Panc1 (cell line): ENCODE measurements around the gene CLSTN2. TPM values are rescaled to one million over a fixed set of nuclear protein-coding genes. Genes with fewer than 3 reads are reported as not detected.

ENCODE experiments used
- ATAC-seq: fragments of 200-7000 bp; cut with Tn5 transposase; 2 replicates; pipeline ENCODE4 v1.9.1; 2020; ENCODE audit warnings: mild to moderate bottlenecking, moderate library complexity
- BruUV-seq: library from RNA; stranded (reverse); fragments of 400-500 nt; replicated peaks from 2 replicates; lab custom pipeline; 2021; lab: Mats Ljungman, UMichigan
- CTCF ChIA-PET: fragments of 300-600 bp; sonication (Branson Sonifier 250); formaldehyde crosslinking; loops from one replicate; lab custom pipeline; 2022; ENCODE audit warnings: antibody characterized with exemption; lab: Charles Lee
- POLR2A ChIA-PET: fragments of 300-600 bp; sonication (Branson Sonifier 250); formaldehyde crosslinking; loops from one replicate; lab custom pipeline; 2022; ENCODE audit warnings: antibody characterized with exemption; lab: Charles Lee
- DNase-seq: peaks from one replicate; pipeline ENCODE4 v3.0.0-alpha.2; 2010; ENCODE audit warnings: low read depth, low spot score
- H3K27ac ChIP-seq: 2 replicates; pipeline ENCODE4 v1.5.1; 2011; ENCODE audit warnings: mild to moderate bottlenecking, low read length, inconsistent platforms
- H3K27me3 ChIP-seq: fragments of 200-500 bp; sonication (Bioruptor generic); 2 replicates; pipeline ENCODE4 v1.6.0; 2014; ENCODE audit warnings: low read length, inconsistent platforms; ENCODE audit not compliant: control insufficient read depth, insufficient read depth
- H3K36me3 ChIP-seq: fragments of 200-500 bp; sonication (Bioruptor generic); 2 replicates; pipeline ENCODE4 v1.5.1; 2014; ENCODE audit warnings: inconsistent platforms, mild to moderate bottlenecking, low read length, moderate library complexity; ENCODE audit not compliant: control insufficient read depth, insufficient read depth
- H3K4me1 ChIP-seq: 2 replicates; pipeline ENCODE4 v1.5.1; 2011; ENCODE audit warnings: inconsistent platforms, mild to moderate bottlenecking, low read length, moderate library complexity; ENCODE audit not compliant: control insufficient read depth, insufficient read depth
- H3K4me3 ChIP-seq, 2 experiments: 2 replicates each; pipeline ENCODE4 v1.5.1; 2011 to 2012; ENCODE audit warnings: low read depth in 2 of 2, low read length in 2 of 2, mild to moderate bottlenecking in 2 of 2, inconsistent platforms in 1 of 2, moderate library complexity in 1 of 2
- H3K9me3 ChIP-seq: fragments of 200-500 bp; sonication (Bioruptor generic); 2 replicates; pipeline ENCODE4 v1.5.1; 2014; ENCODE audit warnings: low read depth, mild to moderate bottlenecking, inconsistent platforms, low read length, moderate library complexity; ENCODE audit not compliant: control insufficient read depth, insufficient read depth
- POLR2AphosphoS5 ChIP-seq: IDR thresholded peaks from 2 replicates; pipeline ENCODE4 v1.6.1; 2012; ENCODE audit warnings: mild to moderate bottlenecking, low read depth, low read length, moderate library complexity
- SIN3A ChIP-seq: IDR thresholded peaks from 2 replicates; pipeline ENCODE4 v1.6.1; 2012; ENCODE audit warnings: low read depth, mild to moderate bottlenecking, low read length, moderate library complexity, borderline replicate concordance; ENCODE audit not compliant: insufficient read depth
- TCF7L2 ChIP-seq: IDR thresholded peaks from 2 replicates; pipeline ENCODE4 v1.6.1; 2011; ENCODE audit warnings: mild to moderate bottlenecking, low read depth, low read length, inconsistent platforms
- in situ Hi-C: cut with HindIII; loops from 2 replicates; pipeline ENCODE4 v1.10.0; 2016; ENCODE audit warnings: low sequenced_read_pairs, low pct_unique_long_range_greater_than_20kb
- intact Hi-C: fragments of 100-400 bp; cut with micrococcal nuclease; formaldehyde crosslinking; loops from one replicate; pipeline ENCODE4 v1.10.0; 2022; ENCODE audit not compliant: unreplicated experiment
- total RNA-seq: library from RNA; stranded (reverse); gene quantifications from one replicate; pipeline ENCODE4 v1.2.1, GENCODE V29; 2021; ENCODE audit not compliant: unreplicated experiment
- TF ChIP-seq, protein P1 (sequence below): fragments of 450-650 bp; IDR thresholded peaks from 2 replicates; pipeline ENCODE4 v1.5.1; 2017; ENCODE audit warnings: mild to moderate bottlenecking
- TF ChIP-seq, protein P2 (sequence below), 2 experiments: IDR thresholded peaks; 2 replicates each; pipeline ENCODE4 v1.6.1; 2011 to 2012; ENCODE audit warnings: low read depth in 2 of 2, control low read depth in 1 of 2, low read length in 1 of 2, mild to moderate bottlenecking in 1 of 2, moderate library complexity in 1 of 2; ENCODE audit not compliant: insufficient read depth in 1 of 2

CLSTN2 gene
- total RNA-seq, 1 experiment from 2014 or later, result 0.03 TPM

GRCh38 chr3:140007081-140007480, 72.1 kb downstream of the CLSTN2 start:
- ChIA-PET POLR2A (no interaction called here), CTCF (no interaction called here)
- DNase-seq, result no peak
- Histone ChIP-seq H3K4me1 (no peaks in the 10 kb centered on the region), H3K4me3 (no peak overlapping the region), H3K9me3 (no peaks in the 10 kb centered on the region), H3K27me3 (no peaks in the 10 kb centered on the region; the same call in 1 of the 2 replicates), H3K27ac (no peak overlapping the region), H3K36me3 (no peaks in the 10 kb centered on the region)
- intact Hi-C loops, result no loop called here
- TF ChIP-seq SIN3A (no peak), TCF7L2 (no peak), POLR2AphosphoS5 (no peak)
- TF ChIP-seq, protein P1, sequence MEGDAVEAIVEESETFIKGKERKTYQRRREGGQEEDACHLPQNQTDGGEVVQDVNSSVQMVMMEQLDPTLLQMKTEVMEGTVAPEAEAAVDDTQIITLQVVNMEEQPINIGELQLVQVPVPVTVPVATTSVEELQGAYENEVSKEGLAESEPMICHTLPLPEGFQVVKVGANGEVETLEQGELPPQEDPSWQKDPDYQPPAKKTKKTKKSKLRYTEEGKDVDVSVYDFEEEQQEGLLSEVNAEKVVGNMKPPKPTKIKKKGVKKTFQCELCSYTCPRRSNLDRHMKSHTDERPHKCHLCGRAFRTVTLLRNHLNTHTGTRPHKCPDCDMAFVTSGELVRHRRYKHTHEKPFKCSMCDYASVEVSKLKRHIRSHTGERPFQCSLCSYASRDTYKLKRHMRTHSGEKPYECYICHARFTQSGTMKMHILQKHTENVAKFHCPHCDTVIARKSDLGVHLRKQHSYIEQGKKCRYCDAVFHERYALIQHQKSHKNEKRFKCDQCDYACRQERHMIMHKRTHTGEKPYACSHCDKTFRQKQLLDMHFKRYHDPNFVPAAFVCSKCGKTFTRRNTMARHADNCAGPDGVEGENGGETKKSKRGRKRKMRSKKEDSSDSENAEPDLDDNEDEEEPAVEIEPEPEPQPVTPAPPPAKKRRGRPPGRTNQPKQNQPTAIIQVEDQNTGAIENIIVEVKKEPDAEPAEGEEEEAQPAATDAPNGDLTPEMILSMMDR, result no peak
- TF ChIP-seq, protein P2, sequence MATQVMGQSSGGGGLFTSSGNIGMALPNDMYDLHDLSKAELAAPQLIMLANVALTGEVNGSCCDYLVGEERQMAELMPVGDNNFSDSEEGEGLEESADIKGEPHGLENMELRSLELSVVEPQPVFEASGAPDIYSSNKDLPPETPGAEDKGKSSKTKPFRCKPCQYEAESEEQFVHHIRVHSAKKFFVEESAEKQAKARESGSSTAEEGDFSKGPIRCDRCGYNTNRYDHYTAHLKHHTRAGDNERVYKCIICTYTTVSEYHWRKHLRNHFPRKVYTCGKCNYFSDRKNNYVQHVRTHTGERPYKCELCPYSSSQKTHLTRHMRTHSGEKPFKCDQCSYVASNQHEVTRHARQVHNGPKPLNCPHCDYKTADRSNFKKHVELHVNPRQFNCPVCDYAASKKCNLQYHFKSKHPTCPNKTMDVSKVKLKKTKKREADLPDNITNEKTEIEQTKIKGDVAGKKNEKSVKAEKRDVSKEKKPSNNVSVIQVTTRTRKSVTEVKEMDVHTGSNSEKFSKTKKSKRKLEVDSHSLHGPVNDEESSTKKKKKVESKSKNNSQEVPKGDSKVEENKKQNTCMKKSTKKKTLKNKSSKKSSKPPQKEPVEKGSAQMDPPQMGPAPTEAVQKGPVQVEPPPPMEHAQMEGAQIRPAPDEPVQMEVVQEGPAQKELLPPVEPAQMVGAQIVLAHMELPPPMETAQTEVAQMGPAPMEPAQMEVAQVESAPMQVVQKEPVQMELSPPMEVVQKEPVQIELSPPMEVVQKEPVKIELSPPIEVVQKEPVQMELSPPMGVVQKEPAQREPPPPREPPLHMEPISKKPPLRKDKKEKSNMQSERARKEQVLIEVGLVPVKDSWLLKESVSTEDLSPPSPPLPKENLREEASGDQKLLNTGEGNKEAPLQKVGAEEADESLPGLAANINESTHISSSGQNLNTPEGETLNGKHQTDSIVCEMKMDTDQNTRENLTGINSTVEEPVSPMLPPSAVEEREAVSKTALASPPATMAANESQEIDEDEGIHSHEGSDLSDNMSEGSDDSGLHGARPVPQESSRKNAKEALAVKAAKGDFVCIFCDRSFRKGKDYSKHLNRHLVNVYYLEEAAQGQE (IDR thresholded peaks at IDR 0.05; ENCODE audit: insufficient read depth in 1 of 2, low read depth in 2 of 2, low read length in 1 of 2), result no peak
- ATAC-seq, result no peak
- BruUV-seq, result no TSS peak
- in situ Hi-C loops, result no loop called here

- no TSS peak for BruUV-seq
- Histone ChIP-seq H3K4me3 (no peak overlapping the region), H3K27me3 (no peaks in the 10 kb centered on the region; the same call in 1 of the 2 replicates), H3K36me3 (no peaks in the 10 kb centered on the region), H3K4me1 (no peaks in the 10 kb centered on the region), H3K9me3 (no peaks in the 10 kb centered on the region), H3K27ac (no peak overlapping the region)
- ATAC-seq (no peak), DNase-seq (no peak)
- in situ Hi-C loops (no loop called here), intact Hi-C loops (no loop called here)
- TF ChIP-seq TCF7L2 (no peak), SIN3A (no peak), POLR2AphosphoS5 (no peak)
- TF ChIP-seq, protein P1, result no peak
- TF ChIP-seq, protein P2 (IDR thresholded peaks at IDR 0.05; ENCODE audit: insufficient read depth in 1 of 2, low read depth in 2 of 2, low read length in 1 of 2), result no peak
- ChIA-PET POLR2A (no interaction called here), CTCF (no interaction called here)
These were observed 73.2 kb downstream of the CLSTN2 start for GRCh38 chr3:140007911-140008869.
